ENCODE data around the gene SLC50A1.

The SLC50A1 gene

GRCh38 chr1:155175281-155175926, 39.8 kb downstream of the SLC50A1 start:
- TF ChIP-seq, protein P1, sequence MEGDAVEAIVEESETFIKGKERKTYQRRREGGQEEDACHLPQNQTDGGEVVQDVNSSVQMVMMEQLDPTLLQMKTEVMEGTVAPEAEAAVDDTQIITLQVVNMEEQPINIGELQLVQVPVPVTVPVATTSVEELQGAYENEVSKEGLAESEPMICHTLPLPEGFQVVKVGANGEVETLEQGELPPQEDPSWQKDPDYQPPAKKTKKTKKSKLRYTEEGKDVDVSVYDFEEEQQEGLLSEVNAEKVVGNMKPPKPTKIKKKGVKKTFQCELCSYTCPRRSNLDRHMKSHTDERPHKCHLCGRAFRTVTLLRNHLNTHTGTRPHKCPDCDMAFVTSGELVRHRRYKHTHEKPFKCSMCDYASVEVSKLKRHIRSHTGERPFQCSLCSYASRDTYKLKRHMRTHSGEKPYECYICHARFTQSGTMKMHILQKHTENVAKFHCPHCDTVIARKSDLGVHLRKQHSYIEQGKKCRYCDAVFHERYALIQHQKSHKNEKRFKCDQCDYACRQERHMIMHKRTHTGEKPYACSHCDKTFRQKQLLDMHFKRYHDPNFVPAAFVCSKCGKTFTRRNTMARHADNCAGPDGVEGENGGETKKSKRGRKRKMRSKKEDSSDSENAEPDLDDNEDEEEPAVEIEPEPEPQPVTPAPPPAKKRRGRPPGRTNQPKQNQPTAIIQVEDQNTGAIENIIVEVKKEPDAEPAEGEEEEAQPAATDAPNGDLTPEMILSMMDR (IDR thresholded peaks at IDR 0.05; ENCODE audit: insufficient read depth, low read depth, low read length, missing control alignments): no peak
- no peak for DNase-seq (ENCODE audit: low read depth)
- H3K4me3 ChIP-seq (ENCODE audit: low read length): no peak overlapping the region

DNA sequence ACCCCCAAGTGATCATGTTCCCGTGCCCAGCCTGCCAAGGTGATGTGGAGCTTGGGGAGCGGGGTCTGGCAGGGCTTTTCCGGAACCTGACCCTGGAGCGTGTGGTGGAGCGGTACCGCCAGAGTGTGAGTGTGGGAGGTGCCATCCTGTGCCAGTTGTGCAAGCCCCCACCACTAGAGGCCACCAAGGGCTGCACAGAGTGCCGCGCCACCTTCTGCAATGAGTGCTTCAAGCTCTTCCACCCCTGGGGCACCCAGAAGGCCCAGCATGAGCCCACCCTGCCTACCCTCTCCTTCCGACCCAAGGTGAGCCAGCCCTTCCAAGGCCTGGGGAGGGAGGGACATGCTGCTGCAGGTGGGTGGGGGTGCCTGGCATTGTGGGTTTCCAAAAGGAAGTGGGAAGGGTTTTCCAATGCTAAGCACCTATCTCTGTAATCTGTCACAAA, 40.3 kb downstream of the SLC50A1 start:
- DNase-seq (ENCODE audit: low read depth): no peak
- no peak overlapping the region for H3K4me3 ChIP-seq (ENCODE audit: low read length)
- TF ChIP-seq, protein P1 (IDR thresholded peaks at IDR 0.05; ENCODE audit: insufficient read depth, low read depth, low read length, missing control alignments): no peak

DNA sequence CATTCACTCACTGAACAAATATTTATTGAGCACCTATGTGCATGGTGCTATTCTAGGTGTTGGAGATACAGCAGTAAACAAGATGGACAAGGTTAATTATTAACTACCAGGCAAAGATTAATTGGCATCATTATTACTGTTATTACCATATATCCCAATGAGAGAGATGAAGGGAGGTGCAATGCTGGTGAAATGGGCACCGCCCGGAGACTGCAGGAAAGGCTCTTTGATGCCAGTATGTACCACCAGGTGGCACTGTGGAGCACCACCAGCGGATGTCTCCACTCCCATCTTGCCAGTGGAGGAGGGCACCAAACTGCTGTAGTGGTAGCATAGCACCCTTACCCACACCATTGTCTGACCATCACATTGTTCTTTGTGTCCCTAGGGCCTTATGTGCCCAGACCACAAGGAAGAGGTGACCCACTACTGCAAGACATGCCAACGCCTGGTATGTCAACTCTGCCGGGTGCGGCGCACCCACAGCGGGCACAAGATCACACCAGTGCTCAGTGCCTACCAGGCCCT, 41.0 kb downstream of the SLC50A1 start:
- TF ChIP-seq, protein P1 (IDR thresholded peaks at IDR 0.05; ENCODE audit: insufficient read depth, low read depth, low read length, missing control alignments): peak; percentile 95
- DNase-seq (ENCODE audit: low read depth): peak; percentile 78
- no peak overlapping the region for H3K4me3 ChIP-seq (ENCODE audit: low read length)

DNA sequence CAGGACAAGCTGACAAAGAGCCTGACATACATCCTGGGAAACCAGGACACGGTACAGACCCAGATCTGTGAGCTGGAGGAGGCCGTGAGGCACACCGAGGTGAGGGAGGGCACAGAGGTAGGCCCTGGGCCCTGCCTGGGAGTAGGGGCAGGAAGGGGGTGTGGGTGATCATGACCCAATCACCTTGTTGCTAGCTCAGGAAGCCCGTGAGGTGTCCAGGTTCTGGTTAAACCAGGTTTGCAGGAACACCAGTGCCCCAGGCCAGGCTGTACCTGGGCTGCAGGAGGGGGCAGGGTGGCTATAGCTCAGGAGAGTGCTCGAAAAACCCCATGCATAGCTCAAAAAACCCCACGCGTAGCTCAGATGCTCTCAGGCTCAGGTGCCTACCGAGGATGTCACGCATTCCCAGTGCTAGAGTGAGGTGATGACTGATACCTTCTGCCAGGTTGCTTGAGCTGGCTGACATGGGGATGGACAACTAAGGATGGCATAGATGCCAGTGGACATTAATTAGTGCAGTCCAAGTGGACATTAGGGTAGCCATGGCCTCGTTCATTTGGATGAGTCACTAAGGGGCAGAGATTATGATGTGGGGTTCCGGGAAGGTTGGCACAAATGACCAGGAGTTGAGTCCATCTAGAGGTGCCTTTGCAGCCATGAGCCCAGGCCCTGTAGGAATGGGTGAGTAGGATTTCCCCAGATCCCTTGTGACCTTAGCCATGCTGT, 41.7 kb downstream of the SLC50A1 start:
- no peak overlapping the region for H3K4me3 ChIP-seq (ENCODE audit: low read length)
- DNase-seq (ENCODE audit: low read depth): peak; percentile 50
- TF ChIP-seq, protein P1 (IDR thresholded peaks at IDR 0.05; ENCODE audit: insufficient read depth, low read depth, low read length, missing control alignments): no peak

GRCh38 chr1:155177918-155178281, 42.2 kb downstream of the SLC50A1 start:
- no peak for DNase-seq (ENCODE audit: low read depth)
- no peak overlapping the region for H3K4me3 ChIP-seq (ENCODE audit: low read length)

DNA sequence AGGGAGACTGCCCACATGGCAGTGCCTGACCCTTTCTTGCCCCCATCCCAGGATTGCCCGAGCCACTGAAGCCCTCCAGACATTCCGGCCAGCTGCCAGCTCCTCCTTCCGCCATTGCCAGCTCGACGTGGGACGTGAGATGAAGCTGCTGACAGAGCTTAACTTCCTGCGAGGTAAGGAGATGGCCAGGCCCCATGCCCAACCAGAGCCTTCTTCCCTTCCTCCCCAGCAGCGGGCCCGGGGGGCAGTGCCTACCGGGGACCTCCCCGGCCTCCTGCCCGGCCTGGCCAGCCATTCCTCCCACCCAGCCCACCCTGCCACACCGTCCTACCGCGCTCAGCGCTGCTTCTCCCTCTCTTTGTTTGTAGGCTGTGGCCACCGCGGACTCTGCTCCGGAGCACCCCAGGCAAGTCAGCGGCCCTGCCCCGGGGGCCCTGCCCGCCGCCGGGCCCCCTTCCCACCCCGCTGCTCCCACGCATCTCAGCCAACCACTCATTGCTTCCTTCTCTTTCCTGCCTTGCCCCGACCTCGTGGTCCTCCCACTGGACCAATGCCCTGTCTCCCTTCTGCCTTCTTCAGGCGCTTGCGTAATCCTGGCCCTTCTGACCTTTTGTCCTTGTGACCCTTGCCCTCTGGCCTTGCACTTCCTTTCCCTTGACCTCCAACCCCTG, 42.9 kb downstream of the SLC50A1 start:
- H3K4me3 ChIP-seq (ENCODE audit: low read length): no peak overlapping the region
- DNase-seq (ENCODE audit: low read depth): no peak
- TF ChIP-seq, protein P1 (IDR thresholded peaks at IDR 0.05; ENCODE audit: insufficient read depth, low read depth, low read length, missing control alignments): no peak

More at GRCh38 chr1:155177918-155178281, 42.2 kb downstream of the SLC50A1 start:
- TF ChIP-seq, protein P1 (IDR thresholded peaks at IDR 0.05; ENCODE audit: insufficient read depth, low read depth, low read length, missing control alignments): no peak

All from epithelial cell of esophagus (primary cell).